PC-3 (cell line): ENCODE data around the gene REEP3. TPM values are rescaled to one million over a fixed set of nuclear protein-coding genes. Genes with fewer than 3 reads are reported as not detected.

ENCODE experiments used
- ATAC-seq: fragments of 200-7000 bp; cut with Tn5 transposase; 2 replicates; pipeline ENCODE4 v1.9.1; 2020; ENCODE audit warnings: mild to moderate bottlenecking, moderate library complexity
- BruUV-seq: library from RNA; stranded (reverse); fragments of 400-500 nt; replicated peaks from 2 replicates; lab custom pipeline; 2021; lab: Mats Ljungman, UMichigan
- CTCF ChIA-PET: fragments of 300-600 bp; sonication (Branson Sonifier 250); formaldehyde crosslinking; loops from one replicate; lab custom pipeline; 2022; ENCODE audit warnings: antibody characterized with exemption; lab: Charles Lee
- POLR2A ChIA-PET: fragments of 300-600 bp; sonication (Branson Sonifier 250); formaldehyde crosslinking; loops from one replicate; lab custom pipeline; 2022; ENCODE audit warnings: antibody characterized with exemption; ENCODE audit not compliant: unreplicated experiment; lab: Charles Lee
- DNase-seq: peaks from one replicate; pipeline ENCODE4 v3.0.0-alpha.2; 2015
- H2AFZ ChIP-seq: fragments of 300-600 bp; sonication (generic); 2 replicates; pipeline ENCODE4 v1.6.0; 2016; ENCODE audit warnings: antibody characterized with exemption, low read length
- H3F3A ChIP-seq: fragments of 300-600 bp; sonication (generic); one replicate; pipeline ENCODE4 v1.6.0; 2017; ENCODE audit warnings: antibody characterized with exemption, low read length, control low read depth, mild to moderate bottlenecking; ENCODE audit not compliant: unreplicated experiment
- H3K27ac ChIP-seq: fragments of 300-600 bp; sonication (generic); 2 replicates; pipeline ENCODE4 v1.5.1; 2016; ENCODE audit warnings: mild to moderate bottlenecking, low read length
- H3K27me3 ChIP-seq: fragments of 300-600 bp; sonication (generic); 2 replicates; pipeline ENCODE4 v1.6.1; 2016; ENCODE audit warnings: low read length, mixed read lengths
- H3K36me3 ChIP-seq: fragments of 300-600 bp; sonication (generic); 2 replicates; pipeline ENCODE4 v1.6.1; 2016; ENCODE audit warnings: low read depth, mixed run types, low read length, mixed read lengths
- H3K4me1 ChIP-seq: fragments of 300-600 bp; sonication (generic); 2 replicates; pipeline ENCODE4 v1.5.1; 2016; ENCODE audit warnings: low read length; ENCODE audit not compliant: insufficient read depth
- H3K4me2 ChIP-seq: fragments of 300-600 bp; sonication (generic); 2 replicates; pipeline ENCODE4 v1.6.0; 2016; ENCODE audit warnings: low read length
- H3K4me3 ChIP-seq: fragments of 300-600 bp; sonication (generic); 2 replicates; pipeline ENCODE4 v1.5.1; 2016; ENCODE audit warnings: mild to moderate bottlenecking, low read length, mixed read lengths
- H3K79me2 ChIP-seq: fragments of 300-600 bp; sonication (generic); 2 replicates; pipeline ENCODE4 v1.6.1; 2017; ENCODE audit warnings: low read length, mixed read lengths
- H3K9ac ChIP-seq: fragments of 300-600 bp; sonication (generic); 2 replicates; pipeline ENCODE4 v1.6.0; 2016; ENCODE audit warnings: mild to moderate bottlenecking, low read length
- H3K9me2 ChIP-seq: fragments of 300-600 bp; sonication (generic); replicated peaks from 2 replicates; pipeline ENCODE4 v1.6.1; 2016; ENCODE audit warnings: mixed run types, low read length, mixed read lengths
- H3K9me3 ChIP-seq: fragments of 300-600 bp; sonication (generic); 2 replicates; pipeline ENCODE4 v1.6.1; 2016; ENCODE audit warnings: low read length, mixed read lengths
- H4K20me1 ChIP-seq: fragments of 300-600 bp; sonication (generic); 2 replicates; pipeline ENCODE4 v1.6.1; 2016; ENCODE audit warnings: low read length, mixed read lengths
- EZH2 ChIP-seq: fragments of 300-600 bp; sonication (generic); IDR thresholded peaks from one replicate; pipeline ENCODE4 v1.6.1; 2017; ENCODE audit warnings: antibody characterized with exemption, mild to moderate bottlenecking, low read length; ENCODE audit not compliant: unreplicated experiment
- EZH2phosphoT487 ChIP-seq: fragments of 300-600 bp; sonication (generic); IDR thresholded peaks from 2 replicates; pipeline ENCODE4 v1.6.1; 2018; ENCODE audit warnings: mild to moderate bottlenecking, antibody characterized with exemption, low read length, borderline replicate concordance
- intact Hi-C: fragments of 100-400 bp; cut with micrococcal nuclease; formaldehyde crosslinking; loops from 2 replicates; pipeline ENCODE4 v1.9.0; 2023
- total RNA-seq: library from RNA; depleted of rRNA; stranded (reverse); fragments of >200 nt; gene quantifications from 2 replicates; pipeline ENCODE4 v1.2.3, GENCODE V29; 2014
- TF ChIP-seq, protein P1 (sequence below): fragments of 300-600 bp; sonication (generic); conservative IDR thresholded peaks from 2 replicates; pipeline ENCODE4 v1.5.1; 2017; ENCODE audit warnings: antibody characterized with exemption, low read depth, mild to moderate bottlenecking, low read length

The REEP3 gene
- total RNA-seq, 1 experiment from 2014 or later = 75.2 TPM

DNA sequence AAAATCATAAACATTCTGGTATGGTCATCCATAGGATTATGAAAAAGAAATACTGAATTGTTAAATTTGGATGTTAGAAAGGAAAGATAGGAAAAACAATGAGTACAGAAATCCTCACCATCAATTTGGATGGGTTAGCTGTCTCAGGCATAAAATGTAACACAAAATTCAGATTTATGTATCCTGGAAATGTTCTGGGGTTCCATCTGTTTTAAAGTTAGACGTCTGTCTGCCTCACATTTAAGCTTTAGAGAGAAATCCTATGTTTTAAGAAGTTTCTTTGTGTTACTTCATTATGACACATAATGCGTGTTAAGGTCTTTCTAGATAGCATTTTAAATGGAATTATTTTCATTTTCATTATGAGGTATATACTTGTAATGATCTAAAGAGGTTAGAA lies 103.5 kb downstream of the REEP3 start:
- ChIA-PET CTCF (no interaction called here), POLR2A (no interaction called here)
- H2AFZ ChIP-seq = no peak overlapping the region
- no peak overlapping the region for H3K4me2 ChIP-seq
- BruUV-seq = no TSS peak
- no peak for DNase-seq
- intact Hi-C loops = loop anchor here (5.0 kb wide), 1 partner anchor 207 kb away; no protein-coding TSS in a partner anchor
- H3K9ac ChIP-seq = no peak overlapping the region
- H3K27ac ChIP-seq = no peak overlapping the region
- H4K20me1 ChIP-seq = no peaks in the 10 kb centered on the region
- no peaks in the 10 kb centered on the region for H3K27me3 ChIP-seq
- no peaks in the 10 kb centered on the region for H3K9me3 ChIP-seq
- no peak for ATAC-seq
- H3K4me1 ChIP-seq = peaks cover 41% of the 10 kb centered on the region
- no peak overlapping the region for H3K4me3 ChIP-seq
- TF ChIP-seq EZH2phosphoT487 (no peak), EZH2 (no peak)
- TF ChIP-seq, protein P1, sequence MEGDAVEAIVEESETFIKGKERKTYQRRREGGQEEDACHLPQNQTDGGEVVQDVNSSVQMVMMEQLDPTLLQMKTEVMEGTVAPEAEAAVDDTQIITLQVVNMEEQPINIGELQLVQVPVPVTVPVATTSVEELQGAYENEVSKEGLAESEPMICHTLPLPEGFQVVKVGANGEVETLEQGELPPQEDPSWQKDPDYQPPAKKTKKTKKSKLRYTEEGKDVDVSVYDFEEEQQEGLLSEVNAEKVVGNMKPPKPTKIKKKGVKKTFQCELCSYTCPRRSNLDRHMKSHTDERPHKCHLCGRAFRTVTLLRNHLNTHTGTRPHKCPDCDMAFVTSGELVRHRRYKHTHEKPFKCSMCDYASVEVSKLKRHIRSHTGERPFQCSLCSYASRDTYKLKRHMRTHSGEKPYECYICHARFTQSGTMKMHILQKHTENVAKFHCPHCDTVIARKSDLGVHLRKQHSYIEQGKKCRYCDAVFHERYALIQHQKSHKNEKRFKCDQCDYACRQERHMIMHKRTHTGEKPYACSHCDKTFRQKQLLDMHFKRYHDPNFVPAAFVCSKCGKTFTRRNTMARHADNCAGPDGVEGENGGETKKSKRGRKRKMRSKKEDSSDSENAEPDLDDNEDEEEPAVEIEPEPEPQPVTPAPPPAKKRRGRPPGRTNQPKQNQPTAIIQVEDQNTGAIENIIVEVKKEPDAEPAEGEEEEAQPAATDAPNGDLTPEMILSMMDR = no peak
- H3K79me2 ChIP-seq = no peaks in the 10 kb centered on the region
- H3K36me3 ChIP-seq = peaks cover 9% of the 10 kb centered on the region
- no peaks in the 10 kb centered on the region for H3K9me2 ChIP-seq
- H3F3A ChIP-seq = peaks cover 9% of the 10 kb centered on the region

DNA sequence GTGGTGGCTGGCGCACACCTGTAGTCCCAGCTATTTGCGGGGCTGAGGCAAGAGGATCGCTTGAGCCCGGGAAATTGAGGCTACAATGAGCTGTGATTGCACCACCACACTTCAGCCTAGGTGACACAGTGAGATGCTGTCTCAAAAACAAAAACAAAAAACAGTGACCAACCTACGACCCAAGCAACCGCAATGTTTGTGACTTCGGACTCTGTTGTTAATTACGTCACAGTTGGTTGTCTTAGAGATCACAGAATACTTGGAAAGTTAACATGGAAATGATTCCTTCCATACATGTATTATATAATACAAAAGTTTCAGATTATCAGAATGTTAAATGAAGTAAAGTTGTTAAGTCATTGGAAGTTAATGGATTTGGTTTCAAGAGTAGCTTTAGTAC lies 106.2 kb downstream of the REEP3 start:
- H4K20me1 ChIP-seq = no peaks in the 10 kb centered on the region
- BruUV-seq = no TSS peak
- no peaks in the 10 kb centered on the region for H3K36me3 ChIP-seq
- no peak overlapping the region for H3K4me3 ChIP-seq
- H3K27ac ChIP-seq = peak overlapping the region; percentile 95
- ChIA-PET POLR2A (interaction anchor here (0.5 to 1.0 kb wide), 4 partner anchors 22 to 363 kb away, joined by 3 to 11 read pairs (median 4); no protein-coding TSS in a partner anchor), CTCF (interaction anchor here (1.1 to 4.1 kb wide), 2 partner anchors 92 to 460 kb away, joined by 7 to 26 read pairs; no protein-coding TSS in a partner anchor)
- H3K9me3 ChIP-seq = no peaks in the 10 kb centered on the region
- TF ChIP-seq EZH2 (no peak), EZH2phosphoT487 (no peak)
- TF ChIP-seq, protein P1 = no peak
- ATAC-seq = no peak
- H3K27me3 ChIP-seq = no peaks in the 10 kb centered on the region
- H3K4me2 ChIP-seq = peak overlapping the region; percentile 92
- no peaks in the 10 kb centered on the region for H3K9me2 ChIP-seq
- no peak overlapping the region for H3K9ac ChIP-seq
- H3K79me2 ChIP-seq = no peaks in the 10 kb centered on the region
- peak overlapping the region; percentile 32; the same call in 1 of the 2 replicates for H2AFZ ChIP-seq
- intact Hi-C loops = loop anchor here (5.0 kb wide), 1 partner anchor 210 kb away; no protein-coding TSS in a partner anchor
- peaks cover 3% of the 10 kb centered on the region for H3F3A ChIP-seq
- H3K4me1 ChIP-seq = peaks cover 47% of the 10 kb centered on the region
- no peak for DNase-seq

DNA sequence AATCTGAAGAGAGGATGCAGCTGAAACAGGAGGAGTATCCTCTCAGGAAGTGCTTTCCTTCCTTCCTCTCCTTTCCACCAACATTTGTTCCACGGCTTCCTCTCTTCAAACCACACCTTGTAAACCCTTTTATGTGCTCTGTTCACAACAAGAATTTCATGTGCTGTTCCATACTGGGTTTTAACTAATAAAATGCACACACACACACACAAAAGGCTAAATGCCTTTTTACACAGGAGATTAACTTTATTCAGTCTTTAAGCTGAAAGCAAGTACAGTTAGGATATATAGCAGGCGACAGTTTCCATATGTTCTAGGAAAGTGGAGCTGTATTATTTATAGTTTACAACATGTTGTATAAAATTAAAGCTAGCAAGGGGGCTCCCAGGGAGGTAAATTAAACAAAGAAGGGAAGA lies 106.7 kb downstream of the REEP3 start:
- H3K9me2 ChIP-seq = no peaks in the 10 kb centered on the region
- peak; percentile 3 for ATAC-seq
- CTCF ChIA-PET = interaction anchor here (0.5 to 4.1 kb wide), 5 partner anchors 92 to 461 kb away, joined by 3 to 26 read pairs (median 3); no protein-coding TSS in a partner anchor
- H3K4me1 ChIP-seq = peaks cover 42% of the 10 kb centered on the region
- H3K36me3 ChIP-seq = no peaks in the 10 kb centered on the region
- H2AFZ ChIP-seq = peak overlapping the region; percentile 32
- POLR2A ChIA-PET = interaction anchor here (0.5 to 1.0 kb wide), 6 partner anchors 22 to 364 kb away, joined by 3 to 11 read pairs (median 4); no protein-coding TSS in a partner anchor
- H4K20me1 ChIP-seq = no peaks in the 10 kb centered on the region
- peak overlapping the region; percentile 92 for H3K4me2 ChIP-seq
- no peaks in the 10 kb centered on the region for H3K79me2 ChIP-seq
- no peaks in the 10 kb centered on the region for H3K9me3 ChIP-seq
- DNase-seq = peak; percentile 64
- peak overlapping the region; percentile 39 for H3K9ac ChIP-seq
- H3K27me3 ChIP-seq = no peaks in the 10 kb centered on the region
- H3K4me3 ChIP-seq = 0 out of 2 replicates have a peak overlapping the region, but pooled peaks have one; percentile 5
- intact Hi-C loops = loop anchor here (5.0 kb wide), 1 partner anchor 211 kb away; no protein-coding TSS in a partner anchor
- peak overlapping the region; percentile 95 for H3K27ac ChIP-seq
- BruUV-seq = TSS peak; percentile 1
- TF ChIP-seq, protein P1 = no peak
- no peak for TF ChIP-seq EZH2phosphoT487
- TF ChIP-seq EZH2 = no peak
- peaks cover 3% of the 10 kb centered on the region for H3F3A ChIP-seq
